MM.1S (cell line): ENCODE results near the gene DNAJC15.
A peak's percentile ranks its signal among the peaks of the same experiment; 100 is the strongest.

ENCODE experiments used
- DNase-seq: peaks from one replicate; pipeline ENCODE4 v3.0.0-alpha.2; 2015
- H2AFZ ChIP-seq: fragments of 300-600 bp; sonication (generic); 2 replicates; pipeline ENCODE4 v1.6.0; 2016; ENCODE audit warnings: antibody characterized with exemption, low read length
- H3F3A ChIP-seq: fragments of 300-600 bp; sonication (generic); 2 replicates; pipeline ENCODE4 v1.6.1; 2016; ENCODE audit warnings: mild to moderate bottlenecking, antibody characterized with exemption, low read length, moderate library complexity, mixed read lengths; ENCODE audit not compliant: insufficient read depth
- H3K27ac ChIP-seq: fragments of 300-600 bp; sonication (generic); 2 replicates; pipeline ENCODE4 v1.5.1; 2016; ENCODE audit warnings: mild to moderate bottlenecking, low read length
- H3K27me3 ChIP-seq: fragments of 300-600 bp; sonication (generic); replicated peaks from 2 replicates; pipeline ENCODE4 v1.6.0; 2016; ENCODE audit warnings: low read length; ENCODE audit not compliant: insufficient read depth
- H3K36me3 ChIP-seq: fragments of 300-600 bp; sonication (generic); replicated peaks from 2 replicates; pipeline ENCODE4 v1.6.1; 2016; ENCODE audit warnings: mild to moderate bottlenecking, low read length, mixed read lengths; ENCODE audit not compliant: insufficient read depth
- H3K4me1 ChIP-seq: fragments of 300-600 bp; sonication (generic); 2 replicates; pipeline ENCODE4 v1.6.1; 2016; ENCODE audit warnings: low read length, mixed read lengths
- H3K4me2 ChIP-seq: fragments of 300-600 bp; sonication (generic); 2 replicates; pipeline ENCODE4 v1.6.0; 2016; ENCODE audit warnings: low read depth, low read length
- H3K4me3 ChIP-seq: fragments of 300-600 bp; sonication (generic); 2 replicates; pipeline ENCODE4 v1.5.1; 2016; ENCODE audit warnings: low read length, mixed read lengths
- H3K79me2 ChIP-seq: fragments of 300-600 bp; sonication (generic); 2 replicates; pipeline ENCODE4 v1.6.1; 2016; ENCODE audit warnings: mixed run types, low read length, mixed read lengths
- H3K9ac ChIP-seq: fragments of 300-600 bp; sonication (generic); 2 replicates; pipeline ENCODE4 v1.6.1; 2016; ENCODE audit warnings: low read length, mixed read lengths
- H3K9me2 ChIP-seq: fragments of 300-600 bp; sonication (generic); replicated peaks from 2 replicates; pipeline ENCODE4 v1.6.1; 2016; ENCODE audit warnings: mild to moderate bottlenecking, low read length, mixed read lengths; ENCODE audit not compliant: insufficient read depth
- H3K9me3 ChIP-seq: fragments of 300-600 bp; sonication (generic); replicated peaks from 2 replicates; pipeline ENCODE4 v1.6.1; 2016; ENCODE audit warnings: mild to moderate bottlenecking, low read length, mixed read lengths; ENCODE audit not compliant: insufficient read depth
- H4K20me1 ChIP-seq: fragments of 300-600 bp; sonication (generic); 2 replicates; pipeline ENCODE4 v1.6.1; 2016; ENCODE audit warnings: mild to moderate bottlenecking, low read length, moderate library complexity, mixed read lengths; ENCODE audit not compliant: insufficient read depth
- EZH2 ChIP-seq: fragments of 300-600 bp; sonication (generic); optimal IDR thresholded peaks from 2 replicates; pipeline ENCODE3; 2017; ENCODE audit warnings: low read depth, mild to moderate bottlenecking, antibody characterized with exemption, low read length, mixed read lengths
- EZH2phosphoT487 ChIP-seq: fragments of 300-600 bp; sonication (generic); IDR thresholded peaks from 2 replicates; pipeline ENCODE4 v1.6.1; 2018; ENCODE audit warnings: antibody characterized with exemption, low read length
- TF ChIP-seq, protein P1 (sequence below): fragments of 300-600 bp; sonication (generic); IDR thresholded peaks from 2 replicates; pipeline ENCODE4 v1.5.1; 2016; ENCODE audit warnings: antibody characterized with exemption, low read length, mixed read lengths

DNAJC15 gene

DNA sequence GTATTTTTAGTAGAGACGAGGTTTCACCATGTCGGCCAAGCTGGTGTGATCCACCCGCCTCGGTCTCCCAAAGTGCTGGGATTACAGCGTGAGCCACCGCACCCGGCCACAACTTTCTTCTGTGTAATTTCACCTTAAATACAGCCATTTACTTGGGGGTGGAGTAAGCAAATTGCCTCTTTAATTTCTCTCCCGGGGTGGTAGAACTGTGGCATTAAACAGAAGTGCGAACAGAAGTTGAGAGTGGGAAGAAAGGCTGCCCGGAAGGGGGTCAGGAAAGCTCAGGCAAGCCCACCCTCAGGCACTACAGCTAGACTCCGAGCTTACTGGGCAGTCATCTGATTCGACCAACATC lies 475 bp upstream of the DNAJC15 start:
- peaks cover 39% of the 10 kb centered on the region for H3K79me2 ChIP-seq
- no peaks in the 10 kb centered on the region for H4K20me1 ChIP-seq
- peak overlapping the region; percentile 70 for H3K4me2 ChIP-seq
- peak overlapping the region; percentile 72; the same call in 1 of the 2 replicates for H3K27ac ChIP-seq
- TF ChIP-seq EZH2 (no peak), EZH2phosphoT487 (no peak)
- TF ChIP-seq, protein P1, sequence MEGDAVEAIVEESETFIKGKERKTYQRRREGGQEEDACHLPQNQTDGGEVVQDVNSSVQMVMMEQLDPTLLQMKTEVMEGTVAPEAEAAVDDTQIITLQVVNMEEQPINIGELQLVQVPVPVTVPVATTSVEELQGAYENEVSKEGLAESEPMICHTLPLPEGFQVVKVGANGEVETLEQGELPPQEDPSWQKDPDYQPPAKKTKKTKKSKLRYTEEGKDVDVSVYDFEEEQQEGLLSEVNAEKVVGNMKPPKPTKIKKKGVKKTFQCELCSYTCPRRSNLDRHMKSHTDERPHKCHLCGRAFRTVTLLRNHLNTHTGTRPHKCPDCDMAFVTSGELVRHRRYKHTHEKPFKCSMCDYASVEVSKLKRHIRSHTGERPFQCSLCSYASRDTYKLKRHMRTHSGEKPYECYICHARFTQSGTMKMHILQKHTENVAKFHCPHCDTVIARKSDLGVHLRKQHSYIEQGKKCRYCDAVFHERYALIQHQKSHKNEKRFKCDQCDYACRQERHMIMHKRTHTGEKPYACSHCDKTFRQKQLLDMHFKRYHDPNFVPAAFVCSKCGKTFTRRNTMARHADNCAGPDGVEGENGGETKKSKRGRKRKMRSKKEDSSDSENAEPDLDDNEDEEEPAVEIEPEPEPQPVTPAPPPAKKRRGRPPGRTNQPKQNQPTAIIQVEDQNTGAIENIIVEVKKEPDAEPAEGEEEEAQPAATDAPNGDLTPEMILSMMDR = no peak
- no peaks in the 10 kb centered on the region for H3K9me3 ChIP-seq
- peak overlapping the region; percentile 91 for H2AFZ ChIP-seq
- H3F3A ChIP-seq = 0 out of 2 replicates have a peak, but pooled peaks cover 4% of the 10 kb centered on the region
- H3K36me3 ChIP-seq = no peaks in the 10 kb centered on the region
- H3K9ac ChIP-seq = peak overlapping the region; percentile 73
- H3K4me3 ChIP-seq = peak overlapping the region; percentile 79
- no peak for DNase-seq
- no peaks in the 10 kb centered on the region for H3K27me3 ChIP-seq
- H3K4me1 ChIP-seq = no peaks in the 10 kb centered on the region
- H3K9me2 ChIP-seq = no peaks in the 10 kb centered on the region

DNA sequence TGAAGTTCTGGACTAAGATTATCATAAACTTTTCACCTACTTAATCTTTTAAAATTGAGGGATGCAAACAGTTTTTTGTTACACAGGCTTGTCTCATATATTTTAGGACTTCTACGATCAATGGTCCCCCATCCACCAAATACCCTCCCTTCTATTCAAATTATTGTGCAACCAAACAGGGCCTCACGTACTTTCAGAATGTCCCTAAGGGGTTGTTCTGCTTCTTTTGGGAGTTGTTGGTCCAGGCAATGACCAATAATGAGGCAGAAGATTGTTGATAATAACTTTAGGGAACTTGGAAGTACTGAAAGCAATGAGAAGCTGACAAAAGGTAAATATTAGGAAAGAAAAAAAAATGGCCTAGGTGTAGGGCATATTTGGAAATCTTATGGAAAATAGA lies 2.9 kb downstream of the DNAJC15 start:
- Histone ChIP-seq H3K27me3 (no peaks in the 10 kb centered on the region), H3K9me3 (no peaks in the 10 kb centered on the region), H3K4me1 (no peaks in the 10 kb centered on the region), H3K79me2 (peaks cover 64% of the 10 kb centered on the region), H3F3A (0 out of 2 replicates have a peak, but pooled peaks cover 4% of the 10 kb centered on the region), H3K36me3 (no peaks in the 10 kb centered on the region), H3K9ac (no peak overlapping the region), H3K27ac (no peak overlapping the region), H3K4me2 (no peak overlapping the region), H4K20me1 (no peaks in the 10 kb centered on the region), H3K9me2 (no peaks in the 10 kb centered on the region), H3K4me3 (no peak overlapping the region), H2AFZ (no peak overlapping the region)
- TF ChIP-seq, protein P1 = no peak
- no peak for TF ChIP-seq EZH2
- DNase-seq = no peak

- H4K20me1 ChIP-seq = no peaks in the 10 kb centered on the region
- DNase-seq = no peak
Observed at GRCh38 chr13:43030548-43030947, 7.2 kb downstream of the DNAJC15 start.

More at GRCh38 chr13:43030548-43030947, 7.2 kb downstream of the DNAJC15 start:
- no peaks in the 10 kb centered on the region for H3K36me3 ChIP-seq
- peaks cover 77% of the 10 kb centered on the region for H3K79me2 ChIP-seq
- H3K27me3 ChIP-seq = no peaks in the 10 kb centered on the region
- H3K9ac ChIP-seq = no peak overlapping the region
- H3K4me2 ChIP-seq = no peak overlapping the region
- H2AFZ ChIP-seq = no peak overlapping the region
- no peak overlapping the region for H3K27ac ChIP-seq
- no peak overlapping the region for H3K4me3 ChIP-seq
- no peak for TF ChIP-seq EZH2
- TF ChIP-seq, protein P1 = no peak
- no peak for TF ChIP-seq EZH2phosphoT487
- no peaks in the 10 kb centered on the region for H3F3A ChIP-seq
- no peaks in the 10 kb centered on the region for H3K9me2 ChIP-seq
- H3K9me3 ChIP-seq = no peaks in the 10 kb centered on the region
- H3K4me1 ChIP-seq = no peaks in the 10 kb centered on the region
